Measurements from ENCODE around the gene PRR11.
"Not testable (repeated sequence)": the region's sequence is repeated elsewhere in the genome, so short reads cannot be mapped to it uniquely, and the experiment has no call there.

PRR11 gene

GRCh38 chr17:59155439-59156177, at the start of gene PRR11:
Gene PRR11 (plus strand): TSS chr17:59155746. CDS start chr17:59169753, 14,007 bp downstream.
- peak; percentile 86 to 89 for DNase-seq

- DNase-seq, result peak; percentile 69 to 75
Observed at GRCh38 chr17:59105852-59106462, 49.6 kb upstream of the PRR11 start.

GRCh38 chr17:59106463-59107305, 48.9 kb upstream of the PRR11 start, which contains the start of gene TRIM37:
Gene TRIM37 (minus strand): TSS chr17:59106880. CDS start chr17:59106461, 419 bp downstream.
- peak; percentile 98 for DNase-seq

GRCh38 chr17:59107306-59107670, 48.3 kb upstream of the PRR11 start:
- DNase-seq, result no peak

GRCh38 chr17:59108400-59109102, 47.0 kb upstream of the PRR11 start:
- no peak for DNase-seq

GRCh38 chr17:59110973-59111372, 44.6 kb upstream of the PRR11 start:
- DNase-seq, result no peak

GRCh38 chr17:59111539-59111938, 44.0 kb upstream of the PRR11 start:
- no peak for DNase-seq

GRCh38 chr17:59115474-59115873, 40.1 kb upstream of the PRR11 start:
- DNase-seq, result no peak

GRCh38 chr17:59121901-59122480, 33.6 kb upstream of the PRR11 start:
- DNase-seq, result no peak

- DNase-seq, result no peak
Observed at GRCh38 chr17:59124665-59125064, 30.9 kb upstream of the PRR11 start.

GRCh38 chr17:59126809-59127417, 28.6 kb upstream of the PRR11 start:
- no peak for DNase-seq

- DNase-seq, result no peak
Observed at GRCh38 chr17:59129814-59130213, 25.7 kb upstream of the PRR11 start.

GRCh38 chr17:59131131-59131530, 24.4 kb upstream of the PRR11 start:
- no peak for DNase-seq

GRCh38 chr17:59138339-59138738, 17.2 kb upstream of the PRR11 start:
- DNase-seq, result not testable (repeated sequence)

GRCh38 chr17:59139939-59140338, 15.6 kb upstream of the PRR11 start:
- no peak for DNase-seq

GRCh38 chr17:59141860-59142259, 13.7 kb upstream of the PRR11 start:
- no peak for DNase-seq

- no peak for DNase-seq
Observed at GRCh38 chr17:59145571-59146096, 9.9 kb upstream of the PRR11 start.

- DNase-seq, result no peak
Observed at GRCh38 chr17:59149051-59149450, 6.5 kb upstream of the PRR11 start.

- DNase-seq, result no peak
Observed at GRCh38 chr17:59149841-59150511, 5.6 kb upstream of the PRR11 start.

- no peak for DNase-seq
Observed at GRCh38 chr17:59151006-59151405, 4.5 kb upstream of the PRR11 start.

- DNase-seq, result no peak
Observed at GRCh38 chr17:59151591-59151990, 4.0 kb upstream of the PRR11 start.

Measured in activated CD4-positive, alpha-beta T cell treated with anti-CD3 and anti-CD28 coated beads, Interleukin-2, amount 50 U/mL, for 48 hours (primary cell).